ENCODE data around the gene TPST1. TPM values are rescaled to one million over a fixed set of nuclear protein-coding genes. Genes with fewer than 3 reads are reported as not detected.

The TPST1 gene
- total RNA-seq, 1 donor from 2014 or later: 30.0 TPM

- no peak overlapping the region for H3K4me3 Mint-ChIP-seq (ENCODE audit: unreplicated experiment)
- H3K27me3 Mint-ChIP-seq (ENCODE audit: low read depth): no peaks in the 10 kb centered on the region
- TF ChIP-seq, protein P1, sequence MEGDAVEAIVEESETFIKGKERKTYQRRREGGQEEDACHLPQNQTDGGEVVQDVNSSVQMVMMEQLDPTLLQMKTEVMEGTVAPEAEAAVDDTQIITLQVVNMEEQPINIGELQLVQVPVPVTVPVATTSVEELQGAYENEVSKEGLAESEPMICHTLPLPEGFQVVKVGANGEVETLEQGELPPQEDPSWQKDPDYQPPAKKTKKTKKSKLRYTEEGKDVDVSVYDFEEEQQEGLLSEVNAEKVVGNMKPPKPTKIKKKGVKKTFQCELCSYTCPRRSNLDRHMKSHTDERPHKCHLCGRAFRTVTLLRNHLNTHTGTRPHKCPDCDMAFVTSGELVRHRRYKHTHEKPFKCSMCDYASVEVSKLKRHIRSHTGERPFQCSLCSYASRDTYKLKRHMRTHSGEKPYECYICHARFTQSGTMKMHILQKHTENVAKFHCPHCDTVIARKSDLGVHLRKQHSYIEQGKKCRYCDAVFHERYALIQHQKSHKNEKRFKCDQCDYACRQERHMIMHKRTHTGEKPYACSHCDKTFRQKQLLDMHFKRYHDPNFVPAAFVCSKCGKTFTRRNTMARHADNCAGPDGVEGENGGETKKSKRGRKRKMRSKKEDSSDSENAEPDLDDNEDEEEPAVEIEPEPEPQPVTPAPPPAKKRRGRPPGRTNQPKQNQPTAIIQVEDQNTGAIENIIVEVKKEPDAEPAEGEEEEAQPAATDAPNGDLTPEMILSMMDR (IDR thresholded peaks at IDR 0.05): no peak
- peaks cover 16% of the 10 kb centered on the region for H3K4me1 Mint-ChIP-seq (ENCODE audit: low read depth)
- no peak overlapping the region for H3K27ac Mint-ChIP-seq (ENCODE audit: unreplicated experiment)
- H3K9me3 Mint-ChIP-seq (ENCODE audit: low read depth): peaks cover 20% of the 10 kb centered on the region
- no peak for DNase-seq (ENCODE audit: low spot score)
- peaks cover 14% of the 10 kb centered on the region for H3K36me3 Mint-ChIP-seq (ENCODE audit: low read depth)
Observed at GRCh38 chr7:66336760-66337159, 131.6 kb downstream of the TPST1 start.

GRCh38 chr7:66339141-66339540 is 134.0 kb downstream of the TPST1 start:
- TF ChIP-seq, protein P1 (IDR thresholded peaks at IDR 0.05): no peak
- Mint-ChIP-seq H3K27me3 (ENCODE audit: low read depth) (no peaks in the 10 kb centered on the region), H3K27ac (ENCODE audit: unreplicated experiment) (no peak overlapping the region), H3K36me3 (ENCODE audit: low read depth) (peaks cover 14% of the 10 kb centered on the region), H3K4me3 (ENCODE audit: unreplicated experiment) (no peak overlapping the region), H3K4me1 (ENCODE audit: low read depth) (peaks cover 15% of the 10 kb centered on the region), H3K9me3 (ENCODE audit: low read depth) (peaks cover 20% of the 10 kb centered on the region)
- no peak for DNase-seq (ENCODE audit: low spot score)

- peaks cover 28% of the 10 kb centered on the region for H3K4me1 Mint-ChIP-seq (ENCODE audit: low read depth)
- peaks cover 10% of the 10 kb centered on the region for H3K9me3 Mint-ChIP-seq (ENCODE audit: low read depth)
- no peak overlapping the region for H3K27ac Mint-ChIP-seq (ENCODE audit: unreplicated experiment)
- TF ChIP-seq, protein P1 (IDR thresholded peaks at IDR 0.05): no peak
- peaks cover 6% of the 10 kb centered on the region for H3K36me3 Mint-ChIP-seq (ENCODE audit: low read depth)
- no peak overlapping the region for H3K4me3 Mint-ChIP-seq (ENCODE audit: unreplicated experiment)
- H3K27me3 Mint-ChIP-seq (ENCODE audit: low read depth): no peaks in the 10 kb centered on the region
- no peak for DNase-seq (ENCODE audit: low spot score)
Observed at GRCh38 chr7:66344166-66344565, 139.0 kb downstream of the TPST1 start.

DNA sequence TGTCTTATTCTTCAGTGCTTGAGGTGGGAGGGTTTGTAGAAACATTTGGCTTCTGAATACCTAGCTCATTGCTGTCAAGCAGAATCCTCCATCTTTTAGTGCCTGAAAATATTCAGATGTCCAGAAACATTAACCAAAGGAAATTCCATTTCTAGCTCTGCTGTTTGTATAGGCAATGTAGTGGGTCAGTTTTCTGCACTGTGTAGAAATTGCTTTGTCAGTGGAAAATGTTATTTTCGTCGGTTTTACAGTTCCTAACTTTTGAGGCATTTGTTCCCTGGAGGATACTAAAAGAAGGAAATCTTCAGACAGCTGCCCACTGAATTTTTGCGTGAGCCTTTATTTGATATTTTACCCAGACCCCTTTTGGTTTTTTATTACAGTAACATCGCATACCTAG is 143.4 kb downstream of the TPST1 start:
- Mint-ChIP-seq H3K36me3 (ENCODE audit: low read depth) (peaks cover 1% of the 10 kb centered on the region), H3K27me3 (ENCODE audit: low read depth) (no peaks in the 10 kb centered on the region), H3K4me1 (ENCODE audit: low read depth) (peaks cover 49% of the 10 kb centered on the region), H3K4me3 (ENCODE audit: unreplicated experiment) (peak overlapping the region; percentile 56), H3K9me3 (ENCODE audit: low read depth) (peaks cover 3% of the 10 kb centered on the region), H3K27ac (ENCODE audit: unreplicated experiment) (peak overlapping the region; percentile 95)
- TF ChIP-seq, protein P1 (IDR thresholded peaks at IDR 0.05): no peak
- no peak for DNase-seq (ENCODE audit: low spot score)

DNA sequence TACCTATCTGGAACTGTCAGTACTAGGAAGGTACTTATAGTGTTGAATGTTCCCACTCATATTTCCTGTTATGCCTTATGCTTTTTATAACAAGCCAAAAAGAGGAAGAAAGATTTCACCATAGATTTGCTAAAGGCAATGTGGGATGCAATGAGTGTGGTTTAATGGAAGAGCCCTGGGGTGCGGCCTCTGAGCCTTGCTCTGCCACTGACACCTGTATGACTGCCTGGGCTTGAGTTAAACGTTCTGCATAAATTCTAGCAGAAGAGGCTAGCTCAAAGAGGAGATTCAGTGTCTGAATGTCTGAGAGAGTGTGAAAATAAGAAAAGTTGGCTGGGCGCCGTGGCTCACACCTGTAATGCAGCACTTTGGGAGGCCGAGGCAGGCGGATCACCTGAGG is 143.8 kb downstream of the TPST1 start:
- no peak for DNase-seq (ENCODE audit: low spot score)
- peaks cover 50% of the 10 kb centered on the region for H3K4me1 Mint-ChIP-seq (ENCODE audit: low read depth)
- H3K27ac Mint-ChIP-seq (ENCODE audit: unreplicated experiment): peak overlapping the region; percentile 95
- TF ChIP-seq, protein P1 (IDR thresholded peaks at IDR 0.05): no peak
- H3K4me3 Mint-ChIP-seq (ENCODE audit: unreplicated experiment): peak overlapping the region; percentile 56
- H3K27me3 Mint-ChIP-seq (ENCODE audit: low read depth): no peaks in the 10 kb centered on the region
- H3K36me3 Mint-ChIP-seq (ENCODE audit: low read depth): peaks cover 3% of the 10 kb centered on the region
- peaks cover 3% of the 10 kb centered on the region for H3K9me3 Mint-ChIP-seq (ENCODE audit: low read depth)

Data from chondrocyte (in vitro differentiated cells).